ENCODE measurements around the gene DGKQ.

- no peak for TF ChIP-seq SMC3 (IDR thresholded peaks at IDR 0.05)
- no peak for TF ChIP-seq POLR2A (IDR thresholded peaks at IDR 0.05; ENCODE audit: low read length)
- no peak for TF ChIP-seq CTCF (IDR thresholded peaks at IDR 0.05)
- TF ChIP-seq TP53 (CRISPR knock-in tag; IDR thresholded peaks at IDR 0.05), result no peak
- TF ChIP-seq KDM1A (IDR thresholded peaks at IDR 0.05; ENCODE audit: low read depth), result no peak
- TF ChIP-seq USF2 (IDR thresholded peaks at IDR 0.05), result no peak
- no peak for TF ChIP-seq RAD21 (conservative IDR thresholded peaks at IDR 0.05 in 1 of 2, IDR thresholded peaks at IDR 0.05 in 1 of 2)
- no peak for TF ChIP-seq MAZ (IDR thresholded peaks at IDR 0.05; ENCODE audit: borderline replicate concordance, low read depth, low read length)
- no peak for TF ChIP-seq ZFP36 (IDR thresholded peaks at IDR 0.05; ENCODE audit: borderline replicate concordance, partially characterized antibody)
These were observed 8.9 kb downstream of the DGKQ start for GRCh38 chr4:964346-965025.

Measured in A549 (cell line).